IPS DF 6.9 (cell line): ENCODE results near the gene ACVRL1.

Experiments
- DNase-seq: peaks from one replicate; pipeline ENCODE4 v3.0.0-alpha.2; 2013; ENCODE audit warnings: low read depth, low spot score
- H3K27ac ChIP-seq: one replicate; pipeline ENCODE4 v1.5.1; 2013; ENCODE audit warnings: low read length, control low read depth
- H3K27me3 ChIP-seq: 2 replicates; pipeline ENCODE4 v1.6.1; 2013; ENCODE audit warnings: mild to moderate bottlenecking, low read length; ENCODE audit not compliant: control insufficient read depth, insufficient read depth
- H3K36me3 ChIP-seq: 2 replicates; pipeline ENCODE4 v1.6.1; 2013; ENCODE audit warnings: low read length; ENCODE audit not compliant: control insufficient read depth, insufficient read depth
- H3K4me1 ChIP-seq: 2 replicates; pipeline ENCODE4 v1.6.1; 2013; ENCODE audit warnings: low read length; ENCODE audit not compliant: control insufficient read depth, insufficient read depth
- H3K4me3 ChIP-seq: 2 replicates; pipeline ENCODE4 v1.5.1; 2013; ENCODE audit warnings: mild to moderate bottlenecking, low read length
- H3K9me3 ChIP-seq: 2 replicates; pipeline ENCODE4 v1.6.1; 2013; ENCODE audit warnings: low read length, inconsistent platforms; ENCODE audit not compliant: control insufficient read depth, insufficient read depth
- WGBS: extraction: QIAGEN DNeasy Blood & Tissue Kit; methylation state at CpG from one replicate; pipeline ENCODE4 v1.1.7; 2013; ENCODE audit warnings: mixed read lengths, missing lambda C conversion rate; ENCODE audit not compliant: insufficient read length, insufficient coverage; 5-methylcytosine and 5-hydroxymethylcytosine counted together

The ACVRL1 gene

GRCh38 chr12:51953864-51954263 is 46.6 kb downstream of the ACVRL1 start:
- no peak for DNase-seq
- no peaks in the 10 kb centered on the region for H3K4me1 ChIP-seq
- H3K27me3 ChIP-seq, result peaks cover 18% of the 10 kb centered on the region; the same call in 1 of the 2 replicates
- no peaks in the 10 kb centered on the region for H3K36me3 ChIP-seq
- H3K4me3 ChIP-seq, result no peak overlapping the region
- H3K27ac ChIP-seq, result no peak overlapping the region
- 100% methylated on average over 1 of the region's 4 CpGs for WGBS
- H3K9me3 ChIP-seq, result no peaks in the 10 kb centered on the region

- no CpG with 5 or more reads among the region's 7 CpGs for WGBS
- no peaks in the 10 kb centered on the region for H3K4me1 ChIP-seq
- no peak overlapping the region for H3K4me3 ChIP-seq
- DNase-seq, result no peak
- H3K27me3 ChIP-seq, result peaks cover 14% of the 10 kb centered on the region; the same call in 1 of the 2 replicates
- no peak overlapping the region for H3K27ac ChIP-seq
- H3K36me3 ChIP-seq, result no peaks in the 10 kb centered on the region
- no peaks in the 10 kb centered on the region for H3K9me3 ChIP-seq
These were observed 47.5 kb downstream of the ACVRL1 start for GRCh38 chr12:51954561-51955361.

GRCh38 chr12:51955702-51956101 is 48.4 kb downstream of the ACVRL1 start:
- Histone ChIP-seq H3K4me1 (no peaks in the 10 kb centered on the region), H3K27me3 (peaks cover 8% of the 10 kb centered on the region; the same call in 1 of the 2 replicates), H3K4me3 (no peak overlapping the region), H3K27ac (no peak overlapping the region), H3K36me3 (no peaks in the 10 kb centered on the region), H3K9me3 (no peaks in the 10 kb centered on the region)
- no CpG with 5 or more reads among the region's 1 CpG for WGBS
- DNase-seq, result no peak

- Histone ChIP-seq H3K9me3 (no peaks in the 10 kb centered on the region), H3K27ac (no peak overlapping the region), H3K4me3 (no peak overlapping the region), H3K4me1 (no peaks in the 10 kb centered on the region), H3K27me3 (no peaks in the 10 kb centered on the region), H3K36me3 (no peaks in the 10 kb centered on the region)
- no peak for DNase-seq
- WGBS, result no CpG with 5 or more reads among the region's 13 CpGs
These were observed 51.2 kb downstream of the ACVRL1 start for GRCh38 chr12:51958542-51958941.

- no peak for DNase-seq
- no peaks in the 10 kb centered on the region for H3K4me1 ChIP-seq
- H3K36me3 ChIP-seq, result no peaks in the 10 kb centered on the region
- WGBS, result no CpG with 5 or more reads among the region's 3 CpGs
- H3K9me3 ChIP-seq, result no peaks in the 10 kb centered on the region
- H3K27me3 ChIP-seq, result no peaks in the 10 kb centered on the region
- H3K4me3 ChIP-seq, result no peak overlapping the region
- H3K27ac ChIP-seq, result no peak overlapping the region
These were observed 51.9 kb downstream of the ACVRL1 start for GRCh38 chr12:51959211-51959610.

GRCh38 chr12:51959921-51960320 is 52.6 kb downstream of the ACVRL1 start:
- Histone ChIP-seq H3K4me1 (no peaks in the 10 kb centered on the region), H3K4me3 (no peak overlapping the region), H3K27me3 (no peaks in the 10 kb centered on the region), H3K9me3 (no peaks in the 10 kb centered on the region), H3K36me3 (no peaks in the 10 kb centered on the region), H3K27ac (no peak overlapping the region)
- WGBS, result no CpG with 5 or more reads among the region's 4 CpGs
- DNase-seq, result no peak

GRCh38 chr12:51960488-51960887 is 53.2 kb downstream of the ACVRL1 start:
- Histone ChIP-seq H3K9me3 (no peaks in the 10 kb centered on the region), H3K27me3 (no peaks in the 10 kb centered on the region), H3K4me3 (no peak overlapping the region), H3K4me1 (no peaks in the 10 kb centered on the region), H3K27ac (no peak overlapping the region), H3K36me3 (no peaks in the 10 kb centered on the region)
- no peak for DNase-seq
- WGBS, result no CpG with 5 or more reads among the region's 1 CpG

GRCh38 chr12:51960890-51961289 is 53.6 kb downstream of the ACVRL1 start:
- no CpG with 5 or more reads among the region's 6 CpGs for WGBS

GRCh38 chr12:51961834-51962233 is 54.5 kb downstream of the ACVRL1 start:
- H3K27me3 ChIP-seq, result no peaks in the 10 kb centered on the region
- DNase-seq, result no peak
- no peaks in the 10 kb centered on the region for H3K4me1 ChIP-seq
- no peaks in the 10 kb centered on the region for H3K9me3 ChIP-seq
- no peaks in the 10 kb centered on the region for H3K36me3 ChIP-seq
- WGBS, result no CpG with 5 or more reads among the region's 1 CpG
- H3K4me3 ChIP-seq, result no peak overlapping the region
- no peak overlapping the region for H3K27ac ChIP-seq

More at GRCh38 chr12:51960890-51961289, 53.6 kb downstream of the ACVRL1 start:
- Histone ChIP-seq H3K27ac (no peak overlapping the region), H3K36me3 (no peaks in the 10 kb centered on the region), H3K9me3 (no peaks in the 10 kb centered on the region), H3K4me1 (no peaks in the 10 kb centered on the region), H3K27me3 (no peaks in the 10 kb centered on the region), H3K4me3 (no peak overlapping the region)
- DNase-seq, result no peak

GRCh38 chr12:51962737-51963136 is 55.4 kb downstream of the ACVRL1 start:
- H3K36me3 ChIP-seq, result no peaks in the 10 kb centered on the region
- no peak for DNase-seq
- H3K9me3 ChIP-seq, result no peaks in the 10 kb centered on the region
- no CpG with 5 or more reads among the region's 3 CpGs for WGBS
- no peaks in the 10 kb centered on the region for H3K4me1 ChIP-seq
- H3K27me3 ChIP-seq, result no peaks in the 10 kb centered on the region
- no peak overlapping the region for H3K27ac ChIP-seq
- no peak overlapping the region for H3K4me3 ChIP-seq

- no peak for DNase-seq
- no peaks in the 10 kb centered on the region for H3K36me3 ChIP-seq
- no peaks in the 10 kb centered on the region for H3K9me3 ChIP-seq
- no peaks in the 10 kb centered on the region for H3K4me1 ChIP-seq
- WGBS, result no CpG with 5 or more reads among the region's 4 CpGs
- H3K27ac ChIP-seq, result no peak overlapping the region
- H3K4me3 ChIP-seq, result no peak overlapping the region
- H3K27me3 ChIP-seq, result no peaks in the 10 kb centered on the region
These were observed 56.2 kb downstream of the ACVRL1 start for GRCh38 chr12:51963477-51963876.
